DND-41 (cell line): ENCODE measurements around the gene PNPLA4.

Source experiments
- ATAC-seq: fragments of 200-7000 bp; cut with Tn5 transposase; 3 replicates; pipeline ENCODE4 v1.9.1; 2021; ENCODE audit warnings: low read depth; ENCODE audit not compliant: insufficient read depth
- DNase-seq: peaks from one replicate; pipeline ENCODE4 v3.0.0-alpha.2; 2020
- H2AFZ ChIP-seq: 2 replicates; pipeline ENCODE4 v1.6.0; 2012; ENCODE audit warnings: low read depth, low read length
- H3K27ac ChIP-seq: 2 replicates; pipeline ENCODE4 v1.5.1; 2012; ENCODE audit warnings: low read length, inconsistent platforms
- H3K27me3 ChIP-seq: fragments of 200-600 bp; sonication (generic); 2 replicates; pipeline ENCODE4 v1.6.0; 2012; ENCODE audit warnings: low read length, mild to moderate bottlenecking, inconsistent platforms; ENCODE audit not compliant: insufficient read depth, poor library complexity
- H3K36me3 ChIP-seq: 2 replicates; pipeline ENCODE4 v1.5.1; 2012; ENCODE audit warnings: low read length, inconsistent platforms; ENCODE audit not compliant: insufficient read depth
- H3K4me1 ChIP-seq: 2 replicates; pipeline ENCODE4 v1.5.1; 2012; ENCODE audit warnings: mild to moderate bottlenecking, low read length; ENCODE audit not compliant: insufficient read depth
- H3K4me2 ChIP-seq: 2 replicates; pipeline ENCODE4 v1.6.0; 2012; ENCODE audit warnings: mild to moderate bottlenecking, moderate library complexity, low read length, inconsistent platforms; ENCODE audit not compliant: insufficient read depth
- H3K4me3 ChIP-seq, 2 experiments: fragments of 200-600 bp in 1 of 2; shearing (Covaris generic) in 1 of 2; 2 replicates each; pipeline ENCODE4 v1.5.1; 2012 to 2016; ENCODE audit warnings: inconsistent platforms in 2 of 2, low read length in 2 of 2, mild to moderate bottlenecking in 2 of 2, low read depth in 1 of 2, moderate library complexity in 1 of 2
- H3K79me2 ChIP-seq: 2 replicates; pipeline ENCODE4 v1.6.0; 2012; ENCODE audit warnings: low read length, inconsistent platforms; ENCODE audit not compliant: insufficient read depth
- H3K9ac ChIP-seq: 2 replicates; pipeline ENCODE4 v1.6.0; 2012; ENCODE audit warnings: low read depth, mild to moderate bottlenecking, inconsistent platforms, low read length, moderate library complexity
- H3K9me3 ChIP-seq: 2 replicates; pipeline ENCODE4 v1.5.1; 2012; ENCODE audit warnings: low read length, moderate library complexity, mild to moderate bottlenecking, inconsistent platforms; ENCODE audit not compliant: insufficient read depth, severe bottlenecking
- H4K20me1 ChIP-seq: 2 replicates; pipeline ENCODE4 v1.6.0; 2012; ENCODE audit warnings: low read length; ENCODE audit not compliant: insufficient read depth
- EZH2 ChIP-seq: IDR thresholded peaks from 3 replicates; pipeline ENCODE4 v1.6.1; 2012; ENCODE audit warnings: borderline replicate concordance, low read depth, mild to moderate bottlenecking, moderate library complexity, low read length, inconsistent platforms; ENCODE audit not compliant: severe bottlenecking
- TF ChIP-seq, protein P1 (sequence below): IDR thresholded peaks from 2 replicates; pipeline ENCODE4 v1.5.1; 2012; ENCODE audit warnings: borderline replicate concordance, low read length, moderate library complexity, mild to moderate bottlenecking; ENCODE audit not compliant: poor library complexity, severe bottlenecking; ENCODE audit errors: extremely low read depth

PNPLA4 gene

DNA sequence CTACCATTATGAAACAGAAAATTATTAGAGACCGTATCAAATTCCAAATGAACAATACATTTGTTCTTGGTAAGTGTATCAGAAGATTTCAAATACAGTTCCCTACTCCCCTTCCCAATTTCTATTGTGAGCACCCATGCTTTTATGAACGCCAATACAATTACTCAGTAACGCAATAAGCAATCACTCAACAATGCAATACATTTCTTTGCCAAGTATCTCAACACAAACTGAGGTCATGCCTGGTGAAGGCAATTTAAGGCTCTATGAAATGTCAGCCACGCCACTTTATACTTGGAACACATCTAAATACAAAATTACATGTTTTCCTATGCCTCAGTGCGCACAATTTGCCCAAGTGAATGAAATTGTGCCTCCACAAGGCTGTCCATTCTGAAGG lies 712 bp downstream of the PNPLA4 start:
- H2AFZ ChIP-seq, result no peak overlapping the region
- TF ChIP-seq, protein P1, sequence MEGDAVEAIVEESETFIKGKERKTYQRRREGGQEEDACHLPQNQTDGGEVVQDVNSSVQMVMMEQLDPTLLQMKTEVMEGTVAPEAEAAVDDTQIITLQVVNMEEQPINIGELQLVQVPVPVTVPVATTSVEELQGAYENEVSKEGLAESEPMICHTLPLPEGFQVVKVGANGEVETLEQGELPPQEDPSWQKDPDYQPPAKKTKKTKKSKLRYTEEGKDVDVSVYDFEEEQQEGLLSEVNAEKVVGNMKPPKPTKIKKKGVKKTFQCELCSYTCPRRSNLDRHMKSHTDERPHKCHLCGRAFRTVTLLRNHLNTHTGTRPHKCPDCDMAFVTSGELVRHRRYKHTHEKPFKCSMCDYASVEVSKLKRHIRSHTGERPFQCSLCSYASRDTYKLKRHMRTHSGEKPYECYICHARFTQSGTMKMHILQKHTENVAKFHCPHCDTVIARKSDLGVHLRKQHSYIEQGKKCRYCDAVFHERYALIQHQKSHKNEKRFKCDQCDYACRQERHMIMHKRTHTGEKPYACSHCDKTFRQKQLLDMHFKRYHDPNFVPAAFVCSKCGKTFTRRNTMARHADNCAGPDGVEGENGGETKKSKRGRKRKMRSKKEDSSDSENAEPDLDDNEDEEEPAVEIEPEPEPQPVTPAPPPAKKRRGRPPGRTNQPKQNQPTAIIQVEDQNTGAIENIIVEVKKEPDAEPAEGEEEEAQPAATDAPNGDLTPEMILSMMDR, result no peak
- no peak for TF ChIP-seq EZH2

DNA sequence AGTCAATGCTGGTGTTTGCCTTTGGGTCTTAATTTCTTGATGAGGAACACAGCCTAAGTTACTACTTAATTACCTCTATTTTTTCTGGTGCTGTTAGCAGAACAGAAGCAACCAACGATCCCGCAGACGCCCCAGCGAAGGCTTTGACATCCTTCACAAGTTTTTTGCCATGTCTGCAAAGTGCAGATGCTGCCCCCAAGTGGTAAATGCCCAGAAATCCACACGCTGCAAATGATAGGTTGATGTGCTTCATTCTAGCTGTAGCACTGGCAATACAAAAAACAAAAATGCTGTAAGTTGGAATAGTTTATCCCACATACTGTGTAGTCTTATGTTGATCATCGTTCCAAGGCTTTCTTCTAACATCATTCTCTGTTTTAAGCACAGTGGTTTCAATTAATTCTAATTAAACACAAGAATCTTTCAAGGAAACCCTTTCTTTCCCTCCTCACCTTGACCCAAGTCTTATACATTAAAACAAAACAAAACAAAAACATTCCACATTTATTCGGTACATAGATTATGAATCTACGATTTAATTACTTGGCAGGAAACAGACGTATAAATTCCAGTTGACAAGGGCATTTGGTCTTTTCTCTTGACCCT lies 1.2 kb downstream of the PNPLA4 start:
- H2AFZ ChIP-seq, result peak overlapping the region; percentile 51; the same call in 1 of the 2 replicates
- peak overlapping the region; percentile 4; the same call in 1 of the 2 replicates for H3K27ac ChIP-seq
- DNase-seq (peak; percentile 71), ATAC-seq (peak; percentile 92)
- peak overlapping the region; percentile 14; the same call in 1 of the 2 replicates for H3K4me2 ChIP-seq
- H3K9me3 ChIP-seq, result no peaks in the 10 kb centered on the region
- H3K36me3 ChIP-seq, result no peaks in the 10 kb centered on the region
- no peaks in the 10 kb centered on the region for H4K20me1 ChIP-seq
- H3K4me3 ChIP-seq, result no peak overlapping the region
- H3K27me3 ChIP-seq, result no peaks in the 10 kb centered on the region
- no peaks in the 10 kb centered on the region for H3K79me2 ChIP-seq
- TF ChIP-seq EZH2, result no peak
- TF ChIP-seq, protein P1, result peak; percentile 87
- H3K4me1 ChIP-seq, result peaks cover 14% of the 10 kb centered on the region
- H3K9ac ChIP-seq, result no peak overlapping the region

More for the DNA sequence above, 712 bp downstream of the PNPLA4 start:
- H3K4me1 ChIP-seq, result peaks cover 14% of the 10 kb centered on the region
- ATAC-seq (no peak), DNase-seq (no peak)
- no peaks in the 10 kb centered on the region for H4K20me1 ChIP-seq
- no peaks in the 10 kb centered on the region for H3K79me2 ChIP-seq
- H3K36me3 ChIP-seq, result no peaks in the 10 kb centered on the region
- no peaks in the 10 kb centered on the region for H3K27me3 ChIP-seq
- H3K9ac ChIP-seq, result no peak overlapping the region
- H3K4me3 ChIP-seq, result no peak overlapping the region
- H3K27ac ChIP-seq, result no peak overlapping the region
- H3K9me3 ChIP-seq, result no peaks in the 10 kb centered on the region
- no peak overlapping the region for H3K4me2 ChIP-seq

- no peak overlapping the region for H3K9ac ChIP-seq
- H3K27ac ChIP-seq, result no peak overlapping the region
- H3K4me3 ChIP-seq, result no peak overlapping the region
- no peak overlapping the region for H3K4me2 ChIP-seq
- H3K27me3 ChIP-seq, result no peaks in the 10 kb centered on the region
- DNase-seq (no peak), ATAC-seq (no peak)
- H3K9me3 ChIP-seq, result no peaks in the 10 kb centered on the region
- H2AFZ ChIP-seq, result no peak overlapping the region
- H3K36me3 ChIP-seq, result no peaks in the 10 kb centered on the region
- H3K4me1 ChIP-seq, result peaks cover 14% of the 10 kb centered on the region
- no peaks in the 10 kb centered on the region for H4K20me1 ChIP-seq
- H3K79me2 ChIP-seq, result no peaks in the 10 kb centered on the region
- no peak for TF ChIP-seq EZH2
- TF ChIP-seq, protein P1, result no peak
These were observed 5.5 kb downstream of the PNPLA4 start for GRCh38 chrX:7921750-7922149.

DNA sequence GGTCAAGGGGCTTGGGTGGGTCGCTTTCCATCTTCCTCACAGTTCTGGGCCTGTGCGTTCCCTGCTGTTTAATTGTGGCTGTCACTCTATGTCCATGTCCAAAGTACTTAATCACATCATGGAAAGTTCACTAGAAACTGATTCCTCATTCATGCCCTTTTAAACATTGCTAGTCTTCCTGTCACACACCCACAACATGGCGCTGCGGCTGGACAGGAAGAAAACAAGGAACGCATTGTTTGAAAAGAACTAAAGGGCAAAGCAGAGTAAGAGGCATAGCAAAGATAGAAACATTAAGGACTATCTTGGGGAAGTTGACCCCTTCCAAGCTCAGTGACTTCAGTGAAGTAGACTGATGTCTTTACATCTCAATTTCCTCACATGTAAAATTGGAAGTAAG lies 18.4 kb downstream of the PNPLA4 start:
- Histone ChIP-seq H3K27me3 (no peaks in the 10 kb centered on the region), H3K36me3 (no peaks in the 10 kb centered on the region), H3K9me3 (no peaks in the 10 kb centered on the region), H4K20me1 (no peaks in the 10 kb centered on the region), H3K4me1 (no peaks in the 10 kb centered on the region), H3K4me2 (no peak overlapping the region), H3K79me2 (no peaks in the 10 kb centered on the region), H3K4me3 (no peak overlapping the region), H3K9ac (no peak overlapping the region), H3K27ac (no peak overlapping the region), H2AFZ (no peak overlapping the region)
- no peak for ATAC-seq
- TF ChIP-seq, protein P1, result no peak
- TF ChIP-seq EZH2, result no peak
- DNase-seq, result no peak
